Keratinocyte (primary cell): ENCODE measurements around the gene SAPCD1.

Source experiments
- CTCF ChIP-seq, 3 experiments: IDR thresholded peaks in 1 of 3; conservative IDR thresholded peaks in 1 of 3; optimal IDR thresholded peaks in 1 of 3; 2 replicates in 2 of 3; 3 replicates in 1 of 3; pipeline versions ENCODE3 to v1.5.1; 2011; ENCODE audit warnings: low read length in 3 of 3, mild to moderate bottlenecking in 3 of 3, moderate library complexity in 2 of 3, control low read depth in 1 of 3, inconsistent platforms in 1 of 3; ENCODE audit not compliant: insufficient read depth in 2 of 3; ENCODE audit errors: extremely low read depth in 1 of 3
- EZH2 ChIP-seq: IDR thresholded peaks from one replicate; pipeline ENCODE4 v1.6.1; 2012; ENCODE audit warnings: inconsistent platforms, mild to moderate bottlenecking, low read length, moderate library complexity

DNA sequence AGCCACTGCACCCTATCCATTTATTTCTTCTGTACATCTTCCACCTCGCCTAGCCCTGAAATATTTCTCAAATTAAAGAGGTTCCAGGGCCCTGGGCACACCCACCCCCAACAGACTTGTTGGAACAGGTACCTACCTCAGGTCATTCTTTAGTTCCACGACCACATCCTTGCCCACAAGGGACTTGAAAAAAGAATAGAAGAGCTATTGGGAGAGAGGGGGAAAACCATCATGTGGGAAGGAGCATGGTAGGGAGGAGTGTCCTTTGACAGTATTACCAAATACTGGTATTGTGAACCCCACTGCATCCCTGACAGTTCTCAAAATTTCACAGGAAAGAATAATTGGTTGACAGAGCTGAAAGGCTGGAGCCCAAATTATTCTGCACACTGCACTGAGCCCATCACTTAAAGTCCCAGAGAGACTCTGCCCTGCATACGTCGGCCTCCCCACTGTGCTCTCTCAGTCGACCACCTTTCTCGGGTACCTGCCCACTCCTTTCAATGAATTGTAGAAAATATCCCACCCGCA, 43.5 kb downstream of the SAPCD1 start:
- TF ChIP-seq CTCF (optimal IDR thresholded peaks at IDR 0.05 in 1 of 3, IDR thresholded peaks at IDR 0.05 in 1 of 3, conservative IDR thresholded peaks at IDR 0.05 in 1 of 3; ENCODE audit: extremely low read depth in 1 of 3, insufficient read depth in 2 of 3, low read length in 3 of 3) (no peak), EZH2 (no peak)
